A673 (cell line): ENCODE measurements around the gene NLN. TPM values are rescaled to one million over a fixed set of nuclear protein-coding genes. Genes with fewer than 3 reads are reported as not detected.

ENCODE experiments used
- BruUV-seq: library from RNA; stranded (reverse); fragments of 400-500 nt; replicated peaks from 2 replicates; lab custom pipeline; 2021; lab: Mats Ljungman, UMichigan
- CTCF ChIA-PET: fragments of 300-600 bp; sonication (Branson Sonifier 250); formaldehyde crosslinking; loops from one replicate; lab custom pipeline; 2022; ENCODE audit warnings: antibody characterized with exemption; lab: Charles Lee
- POLR2A ChIA-PET: fragments of 300-600 bp; sonication (Branson Sonifier 250); formaldehyde crosslinking; loops from one replicate; lab custom pipeline; 2022; ENCODE audit warnings: antibody characterized with exemption; ENCODE audit not compliant: low non-redundant PET; lab: Charles Lee
- DNase-seq: peaks from one replicate; pipeline ENCODE4 v3.0.0-alpha.2; 2015; ENCODE audit warnings: low spot score
- H3K27ac ChIP-seq: fragments of 200-600 bp; sonication (generic); 2 replicates; pipeline ENCODE4 v1.5.1; 2016; ENCODE audit warnings: mixed run types, low read depth, mild to moderate bottlenecking, mixed read lengths, antibody characterized with exemption, low read length; ENCODE audit not compliant: poor library complexity, severe bottlenecking
- H3K27me3 ChIP-seq: fragments of 200-600 bp; sonication (generic); replicated peaks from 2 replicates; pipeline ENCODE4 v1.6.1; 2017; ENCODE audit warnings: mixed run types, low read depth, mild to moderate bottlenecking, mixed read lengths, antibody characterized with exemption, low read length; ENCODE audit not compliant: insufficient read depth, poor library complexity
- H3K36me3 ChIP-seq: fragments of 200-600 bp; sonication (generic); 2 replicates; pipeline ENCODE4 v1.6.1; 2016; ENCODE audit warnings: mixed run types, mild to moderate bottlenecking, mixed read lengths, antibody characterized with exemption, low read length; ENCODE audit not compliant: insufficient read depth, poor library complexity, severe bottlenecking
- H3K4me1 ChIP-seq: fragments of 200-600 bp; sonication (generic); 2 replicates; pipeline ENCODE4 v1.6.1; 2017; ENCODE audit warnings: mixed run types, mild to moderate bottlenecking, mixed read lengths, antibody characterized with exemption, low read length; ENCODE audit not compliant: insufficient read depth, poor library complexity, severe bottlenecking
- H3K4me3 ChIP-seq: fragments of 200-600 bp; sonication (generic); 2 replicates; pipeline ENCODE4 v1.5.1; 2016; ENCODE audit warnings: low read depth, mixed run types, mild to moderate bottlenecking, mixed read lengths, low read length; ENCODE audit not compliant: poor library complexity, severe bottlenecking
- H3K9me3 ChIP-seq: fragments of 200-600 bp; sonication (generic); 2 replicates; pipeline ENCODE4 v1.6.1; 2016; ENCODE audit warnings: mixed run types, low read depth, mild to moderate bottlenecking, mixed read lengths, antibody characterized with exemption, low read length; ENCODE audit not compliant: poor library complexity, severe bottlenecking
- CTCF ChIP-seq: fragments of 300-800, 200-600 bp; sonication (generic); conservative IDR thresholded peaks from 2 replicates; pipeline ENCODE4 v1.5.1; 2017; ENCODE audit warnings: low read depth, mild to moderate bottlenecking, antibody characterized with exemption, low read length, moderate library complexity, mixed read lengths
- EZH2 ChIP-seq: fragments of 200-600 bp; sonication (generic); IDR thresholded peaks from 2 replicates; pipeline ENCODE4 v1.6.1; 2017; ENCODE audit warnings: borderline replicate concordance, low read depth, mild to moderate bottlenecking, mixed read lengths, antibody characterized with exemption, low read length; ENCODE audit not compliant: poor library complexity, severe bottlenecking
- intact Hi-C: fragments of 100-400 bp; cut with micrococcal nuclease; formaldehyde crosslinking; loops from one replicate; pipeline ENCODE4 v1.10.0; 2022; ENCODE audit not compliant: unreplicated experiment
- total RNA-seq: library from RNA; stranded (reverse); gene quantifications from 2 replicates; pipeline ENCODE4 v1.2.3, GENCODE V29; 2021

NLN gene
- total RNA-seq, 1 experiment from 2014 or later: 99.9 TPM

GRCh38 chr5:65796751-65797316 is 74.8 kb downstream of the NLN start:
- no peak for TF ChIP-seq EZH2
- no peak for TF ChIP-seq CTCF
- intact Hi-C loops: no loop called here
- BruUV-seq: no TSS peak
- no peak overlapping the region for H3K27ac ChIP-seq
- peaks cover 6% of the 10 kb centered on the region for H3K36me3 ChIP-seq
- H3K9me3 ChIP-seq: no peaks in the 10 kb centered on the region
- ChIA-PET POLR2A (no interaction called here), CTCF (no interaction called here)
- no peak overlapping the region for H3K4me3 ChIP-seq
- no peak for DNase-seq
- H3K27me3 ChIP-seq: no peaks in the 10 kb centered on the region
- H3K4me1 ChIP-seq: no peaks in the 10 kb centered on the region

GRCh38 chr5:65797481-65797880 is 75.5 kb downstream of the NLN start:
- H3K27ac ChIP-seq: no peak overlapping the region
- no peaks in the 10 kb centered on the region for H3K4me1 ChIP-seq
- no peak for DNase-seq
- ChIA-PET POLR2A (no interaction called here), CTCF (no interaction called here)
- BruUV-seq: no TSS peak
- no peaks in the 10 kb centered on the region for H3K27me3 ChIP-seq
- intact Hi-C loops: no loop called here
- peaks cover 10% of the 10 kb centered on the region for H3K36me3 ChIP-seq
- TF ChIP-seq EZH2: no peak
- no peak for TF ChIP-seq CTCF
- no peak overlapping the region for H3K4me3 ChIP-seq
- H3K9me3 ChIP-seq: peaks cover 5% of the 10 kb centered on the region

DNA sequence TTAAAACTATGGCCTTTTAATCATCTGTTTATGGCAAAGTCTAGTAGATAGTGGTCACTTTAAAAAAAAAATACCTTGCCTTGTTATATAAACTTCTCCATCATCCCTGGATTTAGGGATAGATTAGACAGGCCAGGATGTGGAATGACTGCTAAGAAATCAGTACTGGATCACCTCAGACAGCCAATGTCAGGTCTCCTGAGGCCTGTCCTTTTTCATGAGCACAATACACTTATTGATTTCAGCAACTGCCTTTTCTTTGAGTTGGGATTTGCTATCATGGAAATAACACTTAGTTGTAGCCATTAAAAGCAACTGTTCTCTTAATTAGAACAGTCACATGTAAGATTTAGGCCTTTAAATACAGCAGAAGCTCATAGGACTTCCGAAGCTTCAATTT is 77.9 kb downstream of the NLN start:
- Histone ChIP-seq H3K27ac (no peak overlapping the region), H3K36me3 (peaks cover 13% of the 10 kb centered on the region), H3K4me3 (no peak overlapping the region), H3K27me3 (no peaks in the 10 kb centered on the region), H3K4me1 (no peaks in the 10 kb centered on the region), H3K9me3 (peaks cover 15% of the 10 kb centered on the region)
- ChIA-PET CTCF (no interaction called here), POLR2A (no interaction called here)
- no TSS peak for BruUV-seq
- no peak for DNase-seq
- intact Hi-C loops: no loop called here
- no peak for TF ChIP-seq EZH2
- TF ChIP-seq CTCF: no peak
